Liver (tissue), 9 donors: ENCODE measurements around the gene DNPEP. TPM values are rescaled to one million over a fixed set of nuclear protein-coding genes. Genes with fewer than 3 reads are reported as not detected.
"Not testable (repeated sequence)": the region's sequence is repeated elsewhere in the genome, so short reads cannot be mapped to it uniquely, and the experiment has no call there.

Experiments
- DNase-seq: peaks from one replicate; pipeline ENCODE4 v3.0.0-alpha.2; 2017; ENCODE audit warnings: low spot score
- H3K27ac ChIP-seq, 2 donors: one replicate each; pipeline ENCODE4 v1.7.0; 2013; ENCODE audit warnings: inconsistent platforms in 2 of 2, low read length in 2 of 2, control low read depth in 1 of 2, low read depth in 1 of 2, mild to moderate bottlenecking in 1 of 2
- H3K27me3 ChIP-seq, 4 donors: one replicate each; pipeline versions ENCODE4 v1.6.1 to v1.7.0; 2013; ENCODE audit warnings: low read length in 3 of 4, inconsistent platforms in 1 of 4, mild to moderate bottlenecking in 1 of 4, moderate library complexity in 1 of 4; ENCODE audit not compliant: control insufficient read depth in 4 of 4, insufficient read depth in 4 of 4
- H3K36me3 ChIP-seq, 4 donors: one replicate each; pipeline versions ENCODE4 v1.6.1 to v1.7.0; 2013; ENCODE audit warnings: low read length in 3 of 4, mild to moderate bottlenecking in 3 of 4, low read depth in 1 of 4, moderate library complexity in 1 of 4; ENCODE audit not compliant: control insufficient read depth in 4 of 4, insufficient read depth in 3 of 4
- H3K4me1 ChIP-seq, 4 donors: one replicate each; pipeline versions ENCODE4 v1.6.1 to v1.7.0; 2013; ENCODE audit warnings: low read length in 3 of 4, mild to moderate bottlenecking in 3 of 4, moderate library complexity in 1 of 4; ENCODE audit not compliant: control insufficient read depth in 4 of 4, insufficient read depth in 4 of 4
- H3K4me3 ChIP-seq, 3 donors: one replicate each; pipeline versions ENCODE4 v1.6.1 to v1.7.0; 2013; ENCODE audit warnings: low read length in 3 of 3, control low read depth in 1 of 3, low read depth in 1 of 3, mild to moderate bottlenecking in 1 of 3
- H3K9ac ChIP-seq, 2 donors: one replicate each; pipeline ENCODE4 v1.7.0; 2013; ENCODE audit warnings: low read length in 2 of 2, mild to moderate bottlenecking in 2 of 2, moderate library complexity in 2 of 2, control low read depth in 1 of 2, low read depth in 1 of 2
- H3K9me3 ChIP-seq, 4 donors: one replicate each; pipeline versions ENCODE4 v1.6.1 to v1.7.0; 2013; ENCODE audit warnings: low read length in 3 of 4; ENCODE audit not compliant: control insufficient read depth in 4 of 4
- EGR1 ChIP-seq, 2 donors: IDR thresholded peaks; 2 replicates each; pipeline ENCODE4 v1.6.1; 2016 to 2018; ENCODE audit warnings: antibody characterized with exemption in 2 of 2, low read depth in 2 of 2
- FOXA1 ChIP-seq: IDR thresholded peaks from 2 replicates; pipeline ENCODE4 v1.6.1; 2016; ENCODE audit warnings: antibody characterized with exemption
- FOXA2 ChIP-seq: IDR thresholded peaks from 2 replicates; pipeline ENCODE4 v1.6.1; 2016; ENCODE audit warnings: antibody characterized with exemption
- GABPA ChIP-seq, 2 donors: IDR thresholded peaks in 1 of 2; conservative IDR thresholded peaks in 1 of 2; 2 replicates each; pipeline ENCODE4 v1.6.1; 2016; ENCODE audit warnings: antibody characterized with exemption in 2 of 2, mild to moderate bottlenecking in 1 of 2, moderate library complexity in 1 of 2
- HNF4A ChIP-seq, 2 donors: conservative IDR thresholded peaks; 2 replicates each; pipeline ENCODE4 v1.6.1; 2016; ENCODE audit warnings: antibody characterized with exemption in 2 of 2, mild to moderate bottlenecking in 2 of 2
- HNF4G ChIP-seq: IDR thresholded peaks from 2 replicates; pipeline ENCODE4 v1.6.1; 2016; ENCODE audit warnings: antibody characterized with exemption
- JUND ChIP-seq, 2 donors: IDR thresholded peaks; 2 replicates each; pipeline ENCODE4 v1.6.1; 2016; ENCODE audit warnings: antibody characterized with exemption in 2 of 2
- NR2F2 ChIP-seq: IDR thresholded peaks from 2 replicates; pipeline ENCODE4 v1.6.1; 2016; ENCODE audit warnings: antibody characterized with exemption
- RAD21 ChIP-seq, 2 donors: IDR thresholded peaks; 2 replicates each; pipeline ENCODE4 v1.6.1; 2016; ENCODE audit warnings: antibody characterized with exemption in 2 of 2, mild to moderate bottlenecking in 2 of 2
- RXRA ChIP-seq, 2 donors: IDR thresholded peaks; 2 replicates each; pipeline ENCODE4 v1.6.1; 2017 to 2018; ENCODE audit warnings: antibody characterized with exemption in 2 of 2, mild to moderate bottlenecking in 1 of 2
- SP1 ChIP-seq: IDR thresholded peaks from 2 replicates; pipeline ENCODE4 v1.6.1; 2018; ENCODE audit warnings: antibody characterized with exemption, mild to moderate bottlenecking
- TAF1 ChIP-seq: conservative IDR thresholded peaks from 2 replicates; pipeline ENCODE4 v1.6.1; 2016; ENCODE audit warnings: antibody characterized with exemption, mild to moderate bottlenecking
- YY1 ChIP-seq: IDR thresholded peaks from 2 replicates; pipeline ENCODE4 v1.6.1; 2016; ENCODE audit warnings: antibody characterized with exemption, mild to moderate bottlenecking
- ZBTB33 ChIP-seq: IDR thresholded peaks from 2 replicates; pipeline ENCODE4 v1.6.1; 2016; ENCODE audit warnings: antibody characterized with exemption
- WGBS: extraction: QIAGEN DNeasy Blood & Tissue Kit; methylation state at CpG from one replicate; pipeline ENCODE4 v1.1.7; 2013; 5-methylcytosine and 5-hydroxymethylcytosine counted together
- polyA plus RNA-seq, 2 donors: library from polyadenylated mRNA; stranded (reverse) in 1 of 2; unstranded in 1 of 2; fragments of 200-250 nt in 1 of 2; fragments of >200 nt in 1 of 2; fragmentation: Nextera tagmentation in 1 of 2; extraction: Ambion mirVana in 1 of 2; gene quantifications; one replicate each; pipeline versions ENCODE4 v1.2.1 to v1.2.3, GENCODE V29; 2013 to 2015
- total RNA-seq, 2 donors: library from RNA; depleted of rRNA; stranded (reverse); fragments of >200 nt; gene quantifications; one replicate each; pipeline ENCODE4 v1.2.3, GENCODE V29; 2014
- TF ChIP-seq, protein P1 (sequence below): IDR thresholded peaks from 2 replicates; pipeline ENCODE4 v1.6.1; 2016; ENCODE audit warnings: antibody characterized with exemption, mild to moderate bottlenecking
- TF ChIP-seq, protein P2 (sequence below): IDR thresholded peaks from 2 replicates; pipeline ENCODE4 v1.6.1; 2016; ENCODE audit warnings: antibody characterized with exemption
- TF ChIP-seq, protein P3 (sequence below): fragments of 150-350 bp; IDR thresholded peaks from 2 replicates; pipeline ENCODE4 v1.5.1; 2017; ENCODE audit warnings: improper control_type of control experiment, low read depth, low read length; ENCODE audit not compliant: missing input control
- donor health status: healthy.
- donor health status: healthy.
- donor health status: healthy.
- donor health status: healthy.
- donor health status: healthy.

The DNPEP gene
- total and polyA plus RNA-seq, 4 donors = 25.8 to 58.4 (median 45.8) TPM

- DNase-seq, H3K9ac ChIP-seq, H3K27ac ChIP-seq, H3K36me3 ChIP-seq, H3K4me3 ChIP-seq, H3K27me3 ChIP-seq, H3K9me3 ChIP-seq: not testable (repeated sequence)
- WGBS = 95% methylated on average over 9 of the region's 9 CpGs
- peaks cover 0 to 12% (median 10%) of the 10 kb centered on the region in 4 donors for H3K4me1 ChIP-seq
Measured at GRCh38 chr2:219395056-219395455, 7.3 kb upstream of the DNPEP start.

DNA sequence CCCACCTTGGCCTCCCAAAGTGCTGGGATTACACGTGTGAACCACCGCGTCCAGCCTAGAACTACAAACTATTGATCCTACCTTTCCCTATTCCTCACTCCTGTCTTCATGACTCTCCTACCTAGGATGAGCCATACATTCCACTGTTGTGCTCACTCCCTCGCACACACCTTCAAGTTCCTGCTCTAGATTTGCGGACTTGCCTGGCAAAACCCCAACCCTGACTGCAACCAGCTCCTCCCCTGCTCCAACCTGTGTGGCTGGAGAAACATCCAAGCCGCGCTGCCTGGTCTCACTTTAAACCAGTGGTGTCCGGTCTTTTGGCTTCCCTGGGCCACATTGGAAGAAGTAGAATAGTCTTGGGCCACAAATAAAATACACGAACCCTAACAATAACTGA lies 5.0 kb upstream of the DNPEP start:
- 93% methylated on average over 9 of the region's 9 CpGs for WGBS

DNA sequence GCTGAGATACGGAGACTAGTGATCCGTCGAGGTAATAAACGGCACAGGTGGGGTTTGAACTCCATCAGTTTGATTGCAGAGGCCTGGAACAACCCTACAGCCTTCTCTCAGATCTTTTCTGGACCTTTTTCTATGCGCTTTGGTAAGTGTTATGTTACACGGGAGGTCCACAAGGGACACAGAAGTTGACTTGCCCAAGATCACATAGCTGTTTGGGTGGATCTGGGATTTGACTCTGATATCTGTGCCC lies 1.1 kb upstream of the DNPEP start:
- no peaks in the 10 kb centered on the region for H3K27me3 ChIP-seq
- H3K4me1 ChIP-seq = peaks cover 3 to 16% (median 10%) of the 10 kb centered on the region in 4 donors
- no peak for TF ChIP-seq FOXA2
- TF ChIP-seq TAF1 = no peak
- TF ChIP-seq, protein P1, sequence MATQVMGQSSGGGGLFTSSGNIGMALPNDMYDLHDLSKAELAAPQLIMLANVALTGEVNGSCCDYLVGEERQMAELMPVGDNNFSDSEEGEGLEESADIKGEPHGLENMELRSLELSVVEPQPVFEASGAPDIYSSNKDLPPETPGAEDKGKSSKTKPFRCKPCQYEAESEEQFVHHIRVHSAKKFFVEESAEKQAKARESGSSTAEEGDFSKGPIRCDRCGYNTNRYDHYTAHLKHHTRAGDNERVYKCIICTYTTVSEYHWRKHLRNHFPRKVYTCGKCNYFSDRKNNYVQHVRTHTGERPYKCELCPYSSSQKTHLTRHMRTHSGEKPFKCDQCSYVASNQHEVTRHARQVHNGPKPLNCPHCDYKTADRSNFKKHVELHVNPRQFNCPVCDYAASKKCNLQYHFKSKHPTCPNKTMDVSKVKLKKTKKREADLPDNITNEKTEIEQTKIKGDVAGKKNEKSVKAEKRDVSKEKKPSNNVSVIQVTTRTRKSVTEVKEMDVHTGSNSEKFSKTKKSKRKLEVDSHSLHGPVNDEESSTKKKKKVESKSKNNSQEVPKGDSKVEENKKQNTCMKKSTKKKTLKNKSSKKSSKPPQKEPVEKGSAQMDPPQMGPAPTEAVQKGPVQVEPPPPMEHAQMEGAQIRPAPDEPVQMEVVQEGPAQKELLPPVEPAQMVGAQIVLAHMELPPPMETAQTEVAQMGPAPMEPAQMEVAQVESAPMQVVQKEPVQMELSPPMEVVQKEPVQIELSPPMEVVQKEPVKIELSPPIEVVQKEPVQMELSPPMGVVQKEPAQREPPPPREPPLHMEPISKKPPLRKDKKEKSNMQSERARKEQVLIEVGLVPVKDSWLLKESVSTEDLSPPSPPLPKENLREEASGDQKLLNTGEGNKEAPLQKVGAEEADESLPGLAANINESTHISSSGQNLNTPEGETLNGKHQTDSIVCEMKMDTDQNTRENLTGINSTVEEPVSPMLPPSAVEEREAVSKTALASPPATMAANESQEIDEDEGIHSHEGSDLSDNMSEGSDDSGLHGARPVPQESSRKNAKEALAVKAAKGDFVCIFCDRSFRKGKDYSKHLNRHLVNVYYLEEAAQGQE = peak; percentile 2
- TF ChIP-seq, protein P2, sequence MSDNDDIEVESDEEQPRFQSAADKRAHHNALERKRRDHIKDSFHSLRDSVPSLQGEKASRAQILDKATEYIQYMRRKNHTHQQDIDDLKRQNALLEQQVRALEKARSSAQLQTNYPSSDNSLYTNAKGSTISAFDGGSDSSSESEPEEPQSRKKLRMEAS = no peak
- peak in 1 of 2 donors; percentile 4 for TF ChIP-seq RXRA (IDR thresholded peaks at IDR 0.05)
- TF ChIP-seq YY1 = peak; percentile 8
- peak in 1 of 2 donors; percentile 8 for TF ChIP-seq HNF4A (conservative IDR thresholded peaks at IDR 0.05)
- TF ChIP-seq FOXA1 = no peak
- no peak for DNase-seq
- peaks cover 5 to 25% (median 18%) of the 10 kb centered on the region in 4 donors for H3K36me3 ChIP-seq
- H3K9me3 ChIP-seq = no peaks in the 10 kb centered on the region
- peak overlapping the region; percentile 45 to 51 for H3K9ac ChIP-seq
- 40% methylated on average over 6 of the region's 6 CpGs for WGBS
- H3K4me3 ChIP-seq = peak overlapping the region in 2 of 3 donors; percentile 35 to 54
- peak overlapping the region; percentile 74 to 77 for H3K27ac ChIP-seq

More for the DNA sequence above, 5.0 kb upstream of the DNPEP start:
- Histone ChIP-seq H3K27ac (no peak overlapping the region), H3K9ac (no peak overlapping the region), H3K9me3 (no peaks in the 10 kb centered on the region), H3K36me3 (no peaks in the 10 kb centered on the region), H3K27me3 (no peaks in the 10 kb centered on the region), H3K4me1 (peaks cover 0 to 5% (median 1%) of the 10 kb centered on the region in 4 donors), H3K4me3 (no peak overlapping the region)
- TF ChIP-seq, protein P3, sequence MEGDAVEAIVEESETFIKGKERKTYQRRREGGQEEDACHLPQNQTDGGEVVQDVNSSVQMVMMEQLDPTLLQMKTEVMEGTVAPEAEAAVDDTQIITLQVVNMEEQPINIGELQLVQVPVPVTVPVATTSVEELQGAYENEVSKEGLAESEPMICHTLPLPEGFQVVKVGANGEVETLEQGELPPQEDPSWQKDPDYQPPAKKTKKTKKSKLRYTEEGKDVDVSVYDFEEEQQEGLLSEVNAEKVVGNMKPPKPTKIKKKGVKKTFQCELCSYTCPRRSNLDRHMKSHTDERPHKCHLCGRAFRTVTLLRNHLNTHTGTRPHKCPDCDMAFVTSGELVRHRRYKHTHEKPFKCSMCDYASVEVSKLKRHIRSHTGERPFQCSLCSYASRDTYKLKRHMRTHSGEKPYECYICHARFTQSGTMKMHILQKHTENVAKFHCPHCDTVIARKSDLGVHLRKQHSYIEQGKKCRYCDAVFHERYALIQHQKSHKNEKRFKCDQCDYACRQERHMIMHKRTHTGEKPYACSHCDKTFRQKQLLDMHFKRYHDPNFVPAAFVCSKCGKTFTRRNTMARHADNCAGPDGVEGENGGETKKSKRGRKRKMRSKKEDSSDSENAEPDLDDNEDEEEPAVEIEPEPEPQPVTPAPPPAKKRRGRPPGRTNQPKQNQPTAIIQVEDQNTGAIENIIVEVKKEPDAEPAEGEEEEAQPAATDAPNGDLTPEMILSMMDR = no peak
- TF ChIP-seq JUND (IDR thresholded peaks at IDR 0.05) = no peak
- no peak for TF ChIP-seq ZBTB33
- TF ChIP-seq HNF4G = no peak
- no peak for TF ChIP-seq EGR1 (IDR thresholded peaks at IDR 0.05; ENCODE audit: low read depth in 2 of 2)
- TF ChIP-seq HNF4A (conservative IDR thresholded peaks at IDR 0.05) = no peak
- no peak for TF ChIP-seq RAD21 (IDR thresholded peaks at IDR 0.05)
- no peak for TF ChIP-seq RXRA (IDR thresholded peaks at IDR 0.05)
- TF ChIP-seq FOXA2 = no peak
- TF ChIP-seq NR2F2 = no peak
- TF ChIP-seq GABPA (IDR thresholded peaks at IDR 0.05 in 1 of 2, conservative IDR thresholded peaks at IDR 0.05 in 1 of 2) = no peak
- no peak for TF ChIP-seq FOXA1
- TF ChIP-seq SP1 = no peak
- no peak for DNase-seq
